Hematopoietic multipotent progenitor cell treated with erythropoietin and hydrocortisone succinate and interleukin-3 and kit ligand, for 4 days (in vitro differentiated cells): ENCODE data around the gene CDCA8.

ENCODE experiments used
- DNase-seq: peaks from one replicate; pipeline ENCODE4 v3.0.0-alpha.2; 2015

The CDCA8 gene

GRCh38 chr1:37692078-37692833, at the start of gene CDCA8:
Gene CDCA8, plus strand, starts transcription at chr1:37692516. Its CDS starts 175 bp downstream, at chr1:37692691.
- DNase-seq = peak; percentile 99

GRCh38 chr1:37647281-37647680, 45.0 kb upstream of the CDCA8 start:
- no peak for DNase-seq

GRCh38 chr1:37650173-37650572, 42.1 kb upstream of the CDCA8 start:
- DNase-seq = no peak

- DNase-seq = no peak
Measured at GRCh38 chr1:37650721-37651120, 41.6 kb upstream of the CDCA8 start.

- no peak for DNase-seq
Measured at GRCh38 chr1:37651803-37652202, 40.5 kb upstream of the CDCA8 start.

- no peak for DNase-seq
Measured at GRCh38 chr1:37652976-37653375, 39.3 kb upstream of the CDCA8 start.

GRCh38 chr1:37653906-37654305, 38.4 kb upstream of the CDCA8 start:
- DNase-seq = no peak

- no peak for DNase-seq
Measured at GRCh38 chr1:37655274-37655673, 37.0 kb upstream of the CDCA8 start.

- no peak for DNase-seq
Measured at GRCh38 chr1:37656026-37656425, 36.3 kb upstream of the CDCA8 start.

GRCh38 chr1:37656881-37657280, 35.4 kb upstream of the CDCA8 start:
- no peak for DNase-seq

GRCh38 chr1:37657620-37658412, 34.5 kb upstream of the CDCA8 start:
- no peak for DNase-seq

- DNase-seq = no peak
Measured at GRCh38 chr1:37658486-37658885, 33.8 kb upstream of the CDCA8 start.

GRCh38 chr1:37660664-37661063, 31.7 kb upstream of the CDCA8 start:
- DNase-seq = no peak

- no peak for DNase-seq
Measured at GRCh38 chr1:37661401-37661800, 30.9 kb upstream of the CDCA8 start.

- no peak for DNase-seq
Measured at GRCh38 chr1:37662031-37662755, 30.1 kb upstream of the CDCA8 start.

GRCh38 chr1:37663426-37664000, 28.8 kb upstream of the CDCA8 start:
- no peak for DNase-seq

- DNase-seq = no peak
Measured at GRCh38 chr1:37666241-37666867, 26.0 kb upstream of the CDCA8 start.

GRCh38 chr1:37667023-37667671, 25.2 kb upstream of the CDCA8 start:
- no peak for DNase-seq

- no peak for DNase-seq
Measured at GRCh38 chr1:37670133-37670532, 22.2 kb upstream of the CDCA8 start.

GRCh38 chr1:37671261-37671660, 21.1 kb upstream of the CDCA8 start:
- DNase-seq = no peak

GRCh38 chr1:37672136-37672870, 20.0 kb upstream of the CDCA8 start:
- DNase-seq = no peak
